GM23338 (cell line): ENCODE results near the gene ATP9A. TPM values are rescaled to one million over a fixed set of nuclear protein-coding genes. Genes with fewer than 3 reads are reported as not detected.

Experiments
- ATAC-seq: fragments of 200-7000 bp; cut with Tn5 transposase; 3 replicates; pipeline ENCODE4 v1.9.1; 2020
- DNase-seq: peaks from one replicate; pipeline ENCODE4 v3.0.0-alpha.2; 2015; ENCODE audit warnings: low spot score
- H2AFZ ChIP-seq: fragments of 200-600 bp; sonication (generic); 2 replicates; pipeline ENCODE4 v1.8.0; 2016; ENCODE audit warnings: antibody characterized with exemption, mild to moderate bottlenecking, moderate library complexity
- H3F3A ChIP-seq: fragments of 200-600 bp; sonication (generic); replicated peaks from 2 replicates; pipeline ENCODE4 v1.8.0; 2017; ENCODE audit warnings: antibody characterized with exemption, mixed run types, low read depth
- H3K27ac ChIP-seq: fragments of 200-600 bp; sonication (generic); 2 replicates; pipeline ENCODE4 v1.6.1; 2016; ENCODE audit warnings: low read depth
- H3K27me3 ChIP-seq: fragments of 200-600 bp; sonication (generic); 2 replicates; pipeline ENCODE4 v1.8.0; 2016; ENCODE audit warnings: mild to moderate bottlenecking, mixed run types, moderate library complexity; ENCODE audit not compliant: insufficient read depth
- H3K36me3 ChIP-seq: fragments of 200-600 bp; sonication (generic); 2 replicates; pipeline ENCODE4 v1.8.0; 2016; ENCODE audit warnings: mild to moderate bottlenecking; ENCODE audit not compliant: insufficient read depth
- H3K4me1 ChIP-seq: fragments of 200-600 bp; sonication (generic); 2 replicates; pipeline ENCODE4 v1.8.0; 2016; ENCODE audit warnings: mild to moderate bottlenecking, moderate library complexity; ENCODE audit not compliant: insufficient read depth
- H3K4me2 ChIP-seq: fragments of 200-600 bp; sonication (generic); 2 replicates; pipeline ENCODE4 v1.7.1; 2017; ENCODE audit warnings: mixed run types
- H3K4me3 ChIP-seq: fragments of 200-600 bp; sonication (generic); 2 replicates; pipeline ENCODE4 v1.6.1; 2016; ENCODE audit warnings: mixed run types
- H3K79me2 ChIP-seq: fragments of 200-600 bp; sonication (generic); replicated peaks from 2 replicates; pipeline ENCODE4 v1.8.0; 2017; ENCODE audit warnings: mild to moderate bottlenecking; ENCODE audit not compliant: insufficient read depth
- H3K9me2 ChIP-seq: fragments of 200-600 bp; sonication (generic); 2 replicates; pipeline ENCODE4 v1.8.0; 2017; ENCODE audit not compliant: insufficient read depth
- H4K20me1 ChIP-seq: fragments of 200-600 bp; sonication (generic); replicated peaks from 2 replicates; pipeline ENCODE4 v1.8.0; 2017; ENCODE audit warnings: mild to moderate bottlenecking; ENCODE audit not compliant: insufficient read depth
- H3K27ac Mint-ChIP-seq: 2 replicates; pipeline ENCODE4 v1.8.0; 2020; ENCODE audit warnings: inconsistent platforms, mild to moderate bottlenecking, moderate library complexity, mixed read lengths
- H3K27me3 Mint-ChIP-seq: 3 replicates; pipeline ENCODE4 v1.8.0; 2022; ENCODE audit warnings: low read depth, mild to moderate bottlenecking, moderate library complexity, mixed read lengths, inconsistent platforms; ENCODE audit not compliant: insufficient read depth, poor library complexity
- H3K36me3 Mint-ChIP-seq: 3 replicates; pipeline ENCODE4 v1.8.0; 2021; ENCODE audit warnings: low read depth, mild to moderate bottlenecking, inconsistent platforms, moderate library complexity, mixed read lengths
- H3K4me1 Mint-ChIP-seq: 3 replicates; pipeline ENCODE4 v1.8.0; 2020; ENCODE audit warnings: mild to moderate bottlenecking, inconsistent platforms, mixed read lengths
- H3K4me3 Mint-ChIP-seq: 3 replicates; pipeline ENCODE4 v1.8.0; 2021; ENCODE audit warnings: moderate library complexity, mild to moderate bottlenecking, inconsistent platforms, mixed read lengths
- H3K9me3 Mint-ChIP-seq: 3 replicates; pipeline ENCODE4 v1.8.0; 2020; ENCODE audit warnings: moderate library complexity, mild to moderate bottlenecking, inconsistent platforms, mixed read lengths
- CREB1 ChIP-seq: fragments of 250-450 bp; sonication (Bioruptor Pico); IDR thresholded peaks from 2 replicates; pipeline ENCODE4 v1.5.0; 2020; ENCODE audit warnings: low read depth, mild to moderate bottlenecking, moderate library complexity
- CTCF ChIP-seq, 2 experiments: fragments of 200-600 bp in 1 of 2; sonication (generic) in 1 of 2; conservative IDR thresholded peaks; 2 replicates each; pipeline versions ENCODE4 v1.5.1 to v1.6.1; 2016 to 2017; ENCODE audit warnings: antibody characterized with exemption in 2 of 2, low read depth in 2 of 2, mild to moderate bottlenecking in 2 of 2, moderate library complexity in 1 of 2
- ETS1 ChIP-seq: IDR thresholded peaks from 2 replicates; pipeline ENCODE4 v1.6.1; 2016; ENCODE audit warnings: antibody characterized with exemption
- EZH2 ChIP-seq: fragments of 200-600 bp; sonication (generic); IDR thresholded peaks from one replicate; pipeline ENCODE4 v1.8.0; 2017; ENCODE audit warnings: antibody characterized with exemption, mild to moderate bottlenecking, low read depth; ENCODE audit not compliant: unreplicated experiment
- EZH2phosphoT487 ChIP-seq: fragments of 200-600 bp; sonication (generic); IDR thresholded peaks from one replicate; pipeline ENCODE4 v1.8.1; 2018; ENCODE audit warnings: antibody characterized with exemption; ENCODE audit not compliant: unreplicated experiment
- JUNB ChIP-seq: IDR thresholded peaks from one replicate; pipeline ENCODE4 v1.6.1; 2016; ENCODE audit warnings: antibody characterized with exemption; ENCODE audit not compliant: unreplicated experiment
- NANOG ChIP-seq: IDR thresholded peaks from 2 replicates; pipeline ENCODE4 v1.6.1; 2016; ENCODE audit warnings: antibody characterized with exemption, borderline replicate concordance
- POLR2AphosphoS5 ChIP-seq: IDR thresholded peaks from 2 replicates; pipeline ENCODE4 v1.6.1; 2016; ENCODE audit warnings: antibody characterized with exemption, low read depth
- REST ChIP-seq: IDR thresholded peaks from one replicate; pipeline ENCODE4 v1.6.1; 2018; ENCODE audit warnings: antibody characterized with exemption; ENCODE audit not compliant: unreplicated experiment
- STAT1 ChIP-seq: IDR thresholded peaks from one replicate; pipeline ENCODE4 v1.6.1; 2016; ENCODE audit warnings: antibody characterized with exemption; ENCODE audit not compliant: unreplicated experiment
- ZNF114 ChIP-seq: fragments of 250-450 bp; sonication (Bioruptor Pico); IDR thresholded peaks from 2 replicates; pipeline ENCODE4 v1.5.0; 2020; ENCODE audit warnings: mild to moderate bottlenecking, moderate library complexity
- ZNF331 ChIP-seq: fragments of 250-450 bp; sonication (Bioruptor Pico); IDR thresholded peaks from 2 replicates; pipeline ENCODE4 v1.5.0; 2020; ENCODE audit warnings: low read depth, mild to moderate bottlenecking, moderate library complexity
- ZNF462 ChIP-seq: fragments of 250-450 bp; sonication (Bioruptor Pico); IDR thresholded peaks from 2 replicates; pipeline ENCODE4 v1.5.0; 2020; ENCODE audit warnings: mild to moderate bottlenecking, moderate library complexity
- polyA plus RNA-seq: library from polyadenylated mRNA; unstranded; fragments of >200 nt; fragmentation: Nextera tagmentation; extraction: Ambion mirVana; gene quantifications from 2 replicates; pipeline ENCODE4 v1.2.1, GENCODE V29; 2016
- total RNA-seq: library from RNA; depleted of rRNA; stranded (reverse); fragments of >200 nt; shearing (Covaris generic); gene quantifications from 2 replicates; pipeline ENCODE4 v1.2.3, GENCODE V29; 2014

ATP9A gene
- total and polyA plus RNA-seq, 2 experiments from 2014 or later, result 0.94 to 5.9 TPM

- ATAC-seq (no peak), DNase-seq (no peak)
- peaks cover 4% of the 10 kb centered on the region; the same call in 1 of the 2 replicates for H3F3A ChIP-seq
- TF ChIP-seq POLR2AphosphoS5 (no peak), CREB1 (CRISPR knock-in tag) (no peak), STAT1 (no peak), ZNF331 (CRISPR knock-in tag) (no peak), EZH2 (no peak), NANOG (no peak), ZNF114 (CRISPR knock-in tag) (no peak), ETS1 (no peak), ZNF462 (CRISPR knock-in tag) (no peak), CTCF (conservative IDR thresholded peaks at IDR 0.05; ENCODE audit: low read depth in 2 of 2) (no peak), REST (no peak), EZH2phosphoT487 (no peak), JUNB (no peak)
- peaks cover 47% of the 10 kb centered on the region for H3K27me3 Mint-ChIP-seq
- peak overlapping the region; percentile 95 for H3K4me2 ChIP-seq
- H2AFZ ChIP-seq, result peak overlapping the region; percentile 97
- H3K9me3 Mint-ChIP-seq, result no peaks in the 10 kb centered on the region; the same call in 2 of the 3 replicates
- H3K79me2 ChIP-seq, result no peaks in the 10 kb centered on the region
- H3K27ac Mint-ChIP-seq, result no peak overlapping the region
- H3K27me3 ChIP-seq, result peaks cover 68% of the 10 kb centered on the region
- H3K36me3 ChIP-seq, result no peaks in the 10 kb centered on the region
- peaks cover 14% of the 10 kb centered on the region for H3K4me1 ChIP-seq
- H4K20me1 ChIP-seq, result no peaks in the 10 kb centered on the region; the same call in 1 of the 2 replicates
- no peaks in the 10 kb centered on the region for H3K9me2 ChIP-seq
- H3K27ac ChIP-seq, result no peak overlapping the region
- peaks cover 29% of the 10 kb centered on the region for H3K4me1 Mint-ChIP-seq
- H3K36me3 Mint-ChIP-seq, result no peaks in the 10 kb centered on the region
- H3K4me3 Mint-ChIP-seq, result peak overlapping the region; percentile 83
- peak overlapping the region; percentile 77 for H3K4me3 ChIP-seq
Measured at GRCh38 chr20:51563174-51563485, 205.1 kb downstream of the ATP9A start.
